Thoracic aorta (tissue), 2 donors: Measurements from ENCODE around the gene TBC1D20. TPM values are rescaled to one million over a fixed set of nuclear protein-coding genes. Genes with fewer than 3 reads are reported as not detected.

Source experiments
- ATAC-seq: fragments of 150-250 bp; one replicate; pipeline ENCODE4 v1.8.0; 2017; ENCODE audit warnings: low read depth; ENCODE audit not compliant: insufficient number of reproducible peaks, low FRiP score
- DNase-seq: peaks from one replicate; pipeline ENCODE4 v3.0.0-alpha.2; 2020; ENCODE audit warnings: low spot score
- H3K27ac ChIP-seq, 2 donors: fragments of 200-600 bp; sonication (generic); 1 replicate in 1 of 2; 2 replicates in 1 of 2; pipeline ENCODE4 v1.5.1; 2016; ENCODE audit warnings: mild to moderate bottlenecking in 2 of 2, moderate library complexity in 2 of 2
- H3K27me3 ChIP-seq: fragments of 200-600 bp; sonication (generic); replicated peaks from 2 replicates; pipeline ENCODE4 v1.6.0; 2016; ENCODE audit warnings: mild to moderate bottlenecking; ENCODE audit not compliant: insufficient read depth
- H3K36me3 ChIP-seq: fragments of 200-600 bp; sonication (generic); one replicate; pipeline ENCODE4 v1.5.1; 2016
- H3K4me1 ChIP-seq, 2 donors: fragments of 200-600 bp; sonication (generic); 1 replicate in 1 of 2; 2 replicates in 1 of 2; pipeline versions ENCODE4 v1.5.1 to v1.6.0; 2016; ENCODE audit warnings: low read depth in 2 of 2, mild to moderate bottlenecking in 1 of 2; ENCODE audit not compliant: control insufficient read depth in 1 of 2
- H3K4me3 ChIP-seq: fragments of 200-600 bp; sonication (generic); 2 replicates; pipeline ENCODE4 v1.5.1; 2016; ENCODE audit warnings: mild to moderate bottlenecking
- H3K9me3 ChIP-seq: fragments of 200-600 bp; sonication (generic); 2 replicates; pipeline ENCODE4 v1.5.1; 2016
- CTCF ChIP-seq: fragments of 200-600 bp; sonication (generic); IDR thresholded peaks from one replicate; pipeline ENCODE4 v1.5.1; 2019; ENCODE audit warnings: antibody characterized with exemption
- total RNA-seq, 2 donors: library from RNA; depleted of rRNA; stranded (reverse); fragments of >200 nt; gene quantifications; one replicate each; pipeline versions ENCODE4 v1.1.0 to v1.2.3, GENCODE V29; 2016

The TBC1D20 gene
- total RNA-seq, 2 donors from 2014 or later, result 33.8 to 40.0 TPM

- TF ChIP-seq CTCF, result no peak
- Histone ChIP-seq H3K4me3 (peak within 1 kb of the TSS; percentile 100), H3K27ac (peak within 1 kb of the TSS; percentile 85 to 95), H3K4me1 (peaks cover 12 to 28% of the 10 kb centered on the region in 2 donors), H3K27me3 (no peaks in the 10 kb centered on the region), H3K36me3 (peaks cover 4% of the 10 kb centered on the region), H3K9me3 (no peaks in the 10 kb centered on the region)
- ATAC-seq (peak; percentile 91), DNase-seq (peak; percentile 34)
Observed at GRCh38 chr20:407953-408842, 54.1 kb downstream of the TBC1D20 start, which contains the start of gene RBCK1. Gene RBCK1, plus strand, starts transcription at chr20:408299. Its CDS starts 459 bp downstream, at chr20:408758.

- peak; percentile 35 for TF ChIP-seq CTCF
- Histone ChIP-seq H3K9me3 (no peaks in the 10 kb centered on the region), H3K4me3 (peak overlapping the region; percentile 100), H3K4me1 (peaks cover 12 to 28% of the 10 kb centered on the region in 2 donors), H3K36me3 (peaks cover 2% of the 10 kb centered on the region), H3K27ac (peak overlapping the region; percentile 56 to 61), H3K27me3 (no peaks in the 10 kb centered on the region)
- peak; percentile 75 for ATAC-seq
- DNase-seq, result peak; percentile 23
Observed at GRCh38 chr20:407133-407952, 55.0 kb downstream of the TBC1D20 start.

GRCh38 chr20:406200-407132, 55.9 kb downstream of the TBC1D20 start:
- ATAC-seq, result no peak
- no peaks in the 10 kb centered on the region for H3K36me3 ChIP-seq

GRCh38 chr20:404088-404487, 58.2 kb downstream of the TBC1D20 start:
- DNase-seq (no peak), ATAC-seq (no peak)
- Histone ChIP-seq H3K36me3 (no peaks in the 10 kb centered on the region), H3K27me3 (no peaks in the 10 kb centered on the region), H3K4me3 (no peak overlapping the region), H3K27ac (no peak overlapping the region), H3K4me1 (peaks cover 3 to 14% of the 10 kb centered on the region in 2 donors), H3K9me3 (no peaks in the 10 kb centered on the region)
- TF ChIP-seq CTCF, result no peak

More at GRCh38 chr20:406200-407132, 55.9 kb downstream of the TBC1D20 start:
- Histone ChIP-seq H3K4me3 (peak overlapping the region; percentile 100), H3K4me1 (peaks cover 12 to 28% of the 10 kb centered on the region in 2 donors), H3K27ac (peak overlapping the region; percentile 56 to 61), H3K27me3 (no peaks in the 10 kb centered on the region), H3K9me3 (no peaks in the 10 kb centered on the region)
- no peak for DNase-seq
- no peak for TF ChIP-seq CTCF
